Measurements from ENCODE around the gene GNMT.
"Not testable (repeated sequence)": the region's sequence is repeated elsewhere in the genome, so short reads cannot be mapped to it uniquely, and the experiment has no call there.

The GNMT gene

DNA sequence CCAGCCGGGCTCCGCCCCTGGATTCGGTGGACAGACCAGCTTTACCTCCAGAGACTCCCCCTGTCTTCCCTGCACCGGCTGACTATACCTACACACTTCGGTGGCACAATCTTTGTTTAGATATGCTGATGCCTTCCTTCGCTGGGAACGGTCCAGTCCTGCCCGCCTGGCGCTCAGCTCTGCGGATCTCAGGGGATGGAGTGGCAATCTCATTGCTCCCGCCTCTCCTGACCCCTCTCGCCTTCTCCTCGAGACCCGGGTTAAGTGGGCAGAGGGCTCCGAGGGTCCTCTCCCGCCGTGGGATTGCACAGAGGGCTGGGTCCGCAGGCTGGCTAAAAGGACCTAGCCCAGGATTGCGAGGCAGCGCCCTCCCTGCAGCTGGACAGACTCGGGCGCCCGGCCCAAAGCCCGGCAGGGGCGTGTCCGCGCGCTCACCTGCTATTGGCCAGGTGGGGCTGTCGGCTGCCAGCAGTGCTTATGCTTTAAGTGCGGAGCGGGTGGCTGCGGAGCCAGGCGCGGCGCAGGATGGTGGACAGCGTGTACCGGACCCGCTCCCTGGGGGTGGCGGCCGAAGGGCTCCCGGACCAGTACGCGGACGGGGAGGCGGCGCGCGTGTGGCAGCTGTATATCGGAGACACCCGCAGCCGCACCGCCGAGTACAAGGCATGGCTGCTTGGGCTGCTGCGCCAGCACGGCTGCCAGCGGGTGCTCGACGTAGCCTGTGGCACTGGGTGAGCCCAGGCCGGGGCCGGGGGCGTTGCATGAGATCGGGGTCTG is at the start of gene GNMT:
GNMT (plus strand) TSS at position 512 of the 777 bp plus-strand sequence; CDS start at position 526, 14 bp downstream.
- DNase-seq, result no peak

DNA sequence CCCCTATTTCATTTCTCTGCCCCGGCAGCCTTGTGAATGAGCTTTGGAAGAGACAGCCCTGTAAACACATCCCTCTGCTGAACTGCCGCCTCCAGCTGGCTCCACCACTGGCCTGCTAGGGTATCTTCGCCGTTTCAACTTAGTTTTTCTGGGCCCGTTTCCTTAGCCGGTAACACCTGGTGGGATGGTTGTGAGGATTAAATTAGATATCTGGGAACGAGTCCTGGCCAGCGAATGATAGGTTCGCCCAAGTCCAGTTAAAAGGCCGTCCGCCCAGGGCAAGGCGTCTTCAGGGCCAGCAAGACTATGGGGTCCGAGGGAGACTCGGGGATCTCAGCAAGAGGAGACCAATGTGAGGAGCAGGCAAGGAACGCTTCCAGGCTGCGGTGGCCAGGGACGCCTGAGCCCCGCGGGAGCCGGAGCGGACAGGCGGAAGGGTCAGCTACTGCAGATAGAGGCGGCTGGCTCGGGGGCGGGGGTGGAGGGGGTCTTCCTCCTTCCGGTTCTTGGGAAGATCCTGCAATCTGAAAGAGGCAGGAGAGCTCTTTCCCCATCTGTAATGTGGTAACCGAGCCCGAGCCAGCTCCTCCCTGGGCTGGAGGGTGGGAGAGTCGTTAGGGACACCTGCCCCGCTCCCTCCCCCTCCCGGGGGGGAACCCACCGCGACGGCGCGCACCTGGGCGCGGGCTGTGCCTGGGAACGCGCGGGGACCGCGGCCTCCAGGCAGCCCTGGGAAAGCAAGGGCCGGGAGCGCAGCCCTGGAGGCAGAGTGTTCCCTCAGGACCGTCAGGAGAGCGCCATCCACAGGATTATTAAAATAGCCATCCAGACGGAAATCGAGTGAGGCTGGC is 49.2 kb upstream of the GNMT start:
- no peak for DNase-seq

DNA sequence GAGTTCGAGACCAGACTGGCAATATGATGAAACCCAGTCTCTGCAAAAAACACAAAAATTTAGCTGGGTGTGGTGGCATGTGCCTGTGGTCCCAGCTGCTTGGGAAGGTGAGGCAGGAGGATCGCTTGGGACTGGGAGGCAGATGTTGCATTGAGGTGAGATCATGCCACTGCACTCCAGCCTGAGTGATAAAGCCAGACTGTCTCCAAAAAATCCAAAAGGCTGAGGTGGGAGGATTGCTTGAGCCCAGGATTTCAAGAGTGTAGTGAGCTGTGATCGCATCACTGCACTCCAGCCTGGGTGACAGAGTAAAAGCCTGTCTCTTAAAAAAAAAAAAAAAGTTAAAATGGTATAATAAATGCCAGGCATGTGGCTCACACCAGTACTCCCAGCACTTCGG is 46.0 kb upstream of the GNMT start:
- no peak for DNase-seq

- DNase-seq, result no peak
Observed at GRCh38 chr6:42915732-42916131, 44.8 kb upstream of the GNMT start, which contains the start of gene PTCRA. Gene PTCRA (plus strand): TSS chr6:42916053. CDS start chr6:42916070, 17 bp downstream.

- no peak for DNase-seq
Observed at GRCh38 chr6:42916288-42916687, 44.3 kb upstream of the GNMT start.

GRCh38 chr6:42921801-42922200 is 38.8 kb upstream of the GNMT start:
- no peak for DNase-seq

DNA sequence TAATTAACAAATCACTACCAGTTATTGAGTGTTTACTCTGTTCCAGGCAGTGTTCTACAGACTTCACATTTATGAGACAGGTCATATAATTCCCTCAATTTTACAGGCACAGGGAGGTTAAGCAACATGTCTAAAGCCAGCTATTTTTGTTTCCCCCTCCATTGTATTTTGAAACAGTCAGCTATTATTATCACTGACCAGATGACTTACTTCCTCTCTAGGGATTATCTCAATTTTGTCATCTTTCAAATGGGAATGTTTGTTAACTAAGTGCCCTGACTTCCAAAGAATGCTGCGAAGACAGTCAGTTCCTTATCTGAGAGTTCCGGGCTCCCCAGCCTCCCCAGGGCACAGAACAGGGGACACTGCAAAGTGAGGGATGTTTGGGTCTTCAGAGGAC is 36.9 kb upstream of the GNMT start:
- no peak for DNase-seq

- no peak for DNase-seq
Observed at GRCh38 chr6:42925248-42925857, 35.2 kb upstream of the GNMT start.

DNA sequence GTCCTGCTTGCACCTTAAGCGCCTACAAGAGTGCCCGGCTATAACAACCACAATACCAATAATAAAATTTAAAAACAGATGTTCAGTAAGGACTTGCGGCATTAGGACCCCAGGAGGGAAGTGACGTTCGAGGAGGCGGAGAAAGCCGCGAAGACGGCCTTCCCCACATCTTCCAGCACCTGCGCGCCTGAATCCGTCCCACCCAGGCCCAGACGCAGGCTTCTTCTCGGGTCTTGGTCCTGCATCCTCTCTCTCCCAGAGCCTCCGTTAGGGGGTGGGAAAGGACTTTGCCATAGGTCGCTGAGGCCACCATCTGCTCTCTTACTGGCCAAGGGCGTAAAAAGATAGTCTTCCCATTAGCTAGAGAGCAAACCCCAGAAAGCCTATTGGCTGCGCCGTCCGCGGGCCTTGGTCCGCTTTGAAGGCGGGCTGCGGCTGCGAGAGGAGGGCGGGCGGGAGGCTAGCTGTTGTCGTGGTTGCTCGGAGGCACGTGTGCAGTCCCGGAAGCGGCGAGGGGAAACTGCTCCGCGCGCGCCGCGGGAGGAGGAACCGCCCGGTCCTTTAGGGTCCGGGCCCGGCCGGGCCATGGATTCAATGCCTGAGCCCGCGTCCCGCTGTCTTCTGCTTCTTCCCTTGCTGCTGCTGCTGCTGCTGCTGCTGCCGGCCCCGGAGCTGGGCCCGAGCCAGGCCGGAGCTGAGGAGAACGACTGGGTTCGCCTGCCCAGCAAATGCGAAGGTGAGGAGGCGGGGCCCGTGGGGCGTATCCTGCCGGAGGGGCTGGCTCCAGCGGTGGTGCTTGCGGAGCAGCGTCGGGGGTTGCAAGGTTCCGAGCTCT is 31.4 kb upstream of the GNMT start, which contains the start of gene CNPY3:
CNPY3 (plus strand) TSS at position 495 of the 835 bp plus-strand sequence; CDS start at position 586, 91 bp downstream.
- DNase-seq, result peak; percentile 74

DNA sequence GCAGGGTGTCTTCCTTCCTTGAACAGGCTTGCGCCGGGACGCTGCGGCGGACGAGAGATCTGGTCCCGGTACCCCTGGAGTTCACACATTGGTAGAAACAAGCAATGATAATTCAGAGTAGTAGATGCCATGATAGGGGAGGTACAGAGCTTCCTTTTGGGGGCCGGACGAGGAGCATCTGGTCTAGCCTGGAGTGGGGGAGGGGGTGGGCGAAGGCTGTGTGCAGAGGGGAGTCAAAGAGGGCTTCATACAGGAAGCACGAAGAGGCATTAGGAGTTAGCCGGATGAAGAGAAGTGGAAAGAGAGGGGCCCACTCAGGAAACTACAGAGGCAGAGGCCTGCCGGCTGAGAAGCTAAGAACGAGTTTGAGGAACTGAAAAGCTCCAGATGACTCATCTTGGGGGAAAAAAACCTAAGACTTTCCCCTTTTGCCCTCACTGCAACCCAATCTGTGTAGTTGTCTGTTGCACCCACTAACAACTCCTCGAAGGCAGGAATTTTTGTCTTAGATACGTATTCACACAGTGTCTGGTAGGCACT is 30.7 kb upstream of the GNMT start:
- DNase-seq, result no peak

GRCh38 chr6:42932412-42932811 is 28.1 kb upstream of the GNMT start:
- no peak for DNase-seq

DNA sequence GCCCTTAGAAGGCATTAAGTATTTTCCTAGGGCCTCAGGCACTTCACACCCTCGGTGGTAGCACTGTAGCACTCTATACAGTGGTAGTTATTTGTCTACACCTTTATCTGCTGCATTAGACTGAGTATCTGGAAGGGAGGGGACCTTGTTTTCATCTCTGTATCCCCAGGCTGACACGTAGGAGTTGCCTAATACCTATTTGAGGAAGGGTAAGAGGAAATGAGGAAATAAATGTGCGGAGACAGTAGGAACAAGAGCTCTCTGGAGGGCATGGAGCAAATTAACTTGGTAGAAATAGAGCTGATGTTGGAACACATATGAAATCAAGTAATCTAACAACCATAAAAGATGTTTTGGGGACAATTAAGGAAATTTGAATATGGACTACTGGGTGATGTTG is 27.3 kb upstream of the GNMT start:
- no peak for DNase-seq

DNA sequence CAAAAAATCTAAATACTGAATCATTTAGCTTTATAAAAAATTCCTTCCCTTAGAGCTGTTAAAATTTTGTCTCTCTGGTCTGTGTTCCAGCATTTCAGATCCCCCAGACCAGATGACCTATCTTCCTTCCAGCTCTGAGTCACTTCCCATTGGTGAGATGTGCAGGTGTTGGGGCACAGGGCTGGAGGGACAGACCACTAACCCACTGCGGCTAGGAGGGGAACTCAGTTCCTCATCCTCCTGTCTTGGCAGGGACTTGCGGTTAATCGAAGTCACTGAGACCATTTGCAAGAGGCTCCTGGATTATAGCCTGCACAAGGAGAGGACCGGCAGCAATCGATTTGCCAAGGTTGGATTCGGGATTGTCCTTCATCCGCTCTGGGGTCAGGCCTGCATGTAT is 25.2 kb upstream of the GNMT start:
- no peak for DNase-seq

DNA sequence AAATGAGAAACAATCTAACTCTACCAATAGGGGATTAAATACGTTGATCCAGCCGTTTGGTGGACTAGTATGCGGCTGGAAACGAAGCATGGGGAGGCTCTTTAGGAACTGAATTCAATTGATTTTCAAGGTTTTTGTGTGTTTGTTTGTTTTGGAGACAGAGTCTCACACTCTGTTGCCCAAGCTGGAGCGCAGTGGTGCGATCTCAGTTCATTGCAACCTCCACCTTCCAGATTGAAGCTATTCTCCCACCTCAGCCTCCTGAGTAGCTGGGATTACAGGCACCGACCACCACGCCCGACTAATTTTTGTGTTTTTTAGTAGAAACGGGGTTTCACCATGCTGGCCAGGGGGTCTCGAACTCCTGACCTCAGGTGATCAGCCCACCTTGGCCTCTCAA is 24.2 kb upstream of the GNMT start:
- DNase-seq, result no peak

- no peak for DNase-seq
Observed at GRCh38 chr6:42937548-42938427, 22.8 kb upstream of the GNMT start.

DNA sequence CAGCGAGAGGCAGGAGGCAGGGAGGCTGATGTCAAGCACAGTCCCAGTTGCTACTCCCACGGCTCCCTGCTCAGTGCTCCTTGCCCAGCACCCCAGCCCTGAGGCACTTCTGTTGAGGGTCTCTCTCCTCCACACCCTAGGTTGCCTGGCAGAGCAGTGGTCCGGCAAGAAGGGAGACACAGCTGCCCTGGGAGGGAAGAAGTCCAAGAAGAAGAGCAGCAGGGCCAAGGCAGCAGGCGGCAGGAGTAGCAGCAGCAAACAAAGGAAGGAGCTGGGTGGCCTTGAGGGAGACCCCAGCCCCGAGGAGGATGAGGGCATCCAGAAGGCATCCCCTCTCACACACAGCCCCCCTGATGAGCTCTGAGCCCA is 22.1 kb upstream of the GNMT start:
- DNase-seq, result no peak

DNA sequence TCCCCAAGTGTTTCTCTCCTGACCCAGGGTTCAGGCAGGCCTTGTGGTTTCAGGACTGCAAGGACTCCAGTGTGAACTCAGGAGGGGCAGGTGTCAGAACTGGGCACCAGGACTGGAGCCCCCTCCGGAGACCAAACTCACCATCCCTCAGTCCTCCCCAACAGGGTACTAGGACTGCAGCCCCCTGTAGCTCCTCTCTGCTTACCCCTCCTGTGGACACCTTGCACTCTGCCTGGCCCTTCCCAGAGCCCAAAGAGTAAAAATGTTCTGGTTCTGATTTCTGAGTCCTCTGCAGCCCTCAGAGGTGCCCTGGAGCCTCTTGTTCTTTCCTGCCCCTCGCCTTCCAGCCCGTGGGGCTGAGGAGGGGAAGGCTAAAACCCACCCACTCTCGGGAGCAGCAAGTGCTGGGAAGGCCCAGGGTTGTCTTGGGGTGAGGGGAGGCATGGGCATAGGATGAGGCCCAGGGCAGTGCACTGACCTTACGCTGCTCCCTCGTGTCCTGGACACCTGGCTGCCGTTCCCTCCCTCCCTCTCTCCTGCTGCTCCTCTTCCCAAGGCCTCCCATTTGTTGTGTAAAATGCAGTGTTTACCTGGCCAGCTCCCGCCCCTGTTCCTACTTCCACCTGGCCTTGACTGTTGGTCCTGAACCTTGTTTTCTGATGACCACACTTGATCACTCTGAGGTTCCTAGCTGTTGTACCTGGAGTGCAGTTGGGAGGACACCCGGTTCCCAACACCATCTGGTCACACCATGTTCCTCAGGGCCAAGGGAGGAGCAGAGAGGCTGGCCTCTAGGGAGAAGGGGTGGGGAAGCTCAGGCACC is 21.4 kb upstream of the GNMT start:
- no peak for DNase-seq

- DNase-seq, result no peak
Observed at GRCh38 chr6:42939810-42940167, 20.8 kb upstream of the GNMT start.

GRCh38 chr6:42940493-42941045 is 20.0 kb upstream of the GNMT start:
- no peak for DNase-seq

DNA sequence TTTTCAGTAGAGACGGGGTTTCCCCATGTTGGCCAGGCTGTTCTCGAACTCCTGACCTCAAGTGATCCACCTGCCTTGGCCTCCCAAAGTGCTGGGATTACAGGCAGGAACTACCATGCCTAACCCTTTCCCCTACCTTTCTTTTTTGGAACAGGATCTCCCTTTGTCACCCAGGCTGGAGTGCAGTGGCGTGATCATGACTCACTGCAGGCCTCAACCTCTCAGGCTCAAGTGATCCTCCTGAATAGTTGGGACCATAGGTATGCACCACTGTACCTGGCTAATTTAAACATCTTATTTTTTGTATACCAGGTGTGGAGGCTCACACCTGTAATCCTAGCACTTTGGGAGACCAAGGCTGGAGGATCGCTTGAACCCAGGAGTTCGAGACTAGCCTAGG is 19.2 kb upstream of the GNMT start:
- not testable (repeated sequence) for DNase-seq
